ENCODE results near the gene PEX7.
"Not testable (repeated sequence)": the region's sequence is repeated elsewhere in the genome, so short reads cannot be mapped to it uniquely, and the experiment has no call there.

The PEX7 gene

DNA sequence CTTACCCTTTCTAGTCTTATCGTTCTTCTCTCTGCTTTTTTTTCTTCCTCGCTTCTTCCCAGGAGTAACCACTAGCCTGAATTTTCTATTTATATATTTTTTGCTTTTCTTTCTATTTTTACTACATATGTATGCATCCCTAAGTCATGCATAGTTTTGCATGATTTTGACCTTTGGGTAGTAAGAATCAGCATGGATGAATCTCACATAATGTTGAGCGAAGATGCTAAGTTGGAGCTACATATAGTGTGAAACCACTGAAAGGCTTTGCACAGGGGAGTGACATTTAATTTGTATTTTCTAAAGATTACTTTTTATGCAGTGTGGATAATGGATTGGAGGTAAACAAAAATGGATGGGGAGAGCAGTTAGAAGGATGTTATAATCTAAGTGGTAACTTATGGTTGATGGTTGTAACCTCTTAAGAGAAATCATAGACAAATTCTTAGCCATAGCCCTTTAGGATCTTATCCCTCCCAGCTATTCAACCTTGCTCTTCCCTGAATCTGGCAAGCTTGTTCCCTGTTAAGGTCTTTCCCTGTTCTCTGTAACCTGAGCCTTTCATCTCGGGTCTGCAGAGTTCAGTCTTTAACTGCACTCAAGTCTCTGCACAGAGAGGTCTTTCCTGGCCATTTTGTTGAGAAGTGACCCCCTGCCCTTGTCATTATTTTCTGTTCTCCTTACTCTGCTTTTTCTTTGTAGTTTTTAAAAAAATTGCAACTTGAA is 18.0 kb downstream of the PEX7 start:
- DNase-seq: no peak

GRCh38 chr6:136843210-136843609 is 20.8 kb downstream of the PEX7 start:
- no peak for DNase-seq

DNA sequence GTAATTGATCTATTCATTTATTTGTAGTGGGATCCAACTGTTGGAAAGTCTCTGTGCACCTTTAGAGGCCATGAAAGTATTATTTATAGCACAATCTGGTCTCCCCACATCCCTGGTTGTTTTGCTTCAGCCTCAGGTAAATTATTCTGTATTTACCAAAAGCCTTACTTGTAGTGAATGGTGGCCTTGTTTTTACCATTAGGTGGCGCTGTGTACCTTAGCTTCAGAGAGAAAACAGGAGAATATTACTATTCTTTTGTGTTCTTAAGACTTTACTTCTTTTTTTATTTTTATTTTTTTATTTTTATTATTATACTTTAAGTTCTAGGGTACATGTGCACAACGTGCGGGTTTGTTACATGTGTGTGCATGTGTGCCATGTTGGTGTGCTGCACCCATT is 23.7 kb downstream of the PEX7 start:
- peak in 8 of 56 donors; percentile 3 to 60 (median 14) for DNase-seq

DNA sequence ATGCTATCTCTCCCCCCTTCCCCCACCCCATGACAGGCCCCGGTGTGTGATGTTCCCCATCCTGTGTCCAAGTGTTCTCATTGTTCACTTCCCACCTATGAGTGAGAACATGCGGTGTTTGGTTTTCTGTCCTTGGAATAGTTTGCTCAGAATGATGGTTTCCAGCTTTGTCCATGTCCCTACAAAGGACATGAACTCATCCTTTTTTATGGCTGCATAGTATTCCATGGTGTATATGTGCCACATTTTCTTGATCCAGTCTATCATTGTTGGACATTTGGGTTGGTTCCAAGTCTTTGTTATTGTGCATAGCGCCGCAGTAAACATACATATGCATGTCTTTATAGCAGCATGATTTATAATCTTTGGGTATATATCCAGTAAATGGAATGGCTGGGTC is 24.1 kb downstream of the PEX7 start:
- not testable (repeated sequence) for DNase-seq

DNA sequence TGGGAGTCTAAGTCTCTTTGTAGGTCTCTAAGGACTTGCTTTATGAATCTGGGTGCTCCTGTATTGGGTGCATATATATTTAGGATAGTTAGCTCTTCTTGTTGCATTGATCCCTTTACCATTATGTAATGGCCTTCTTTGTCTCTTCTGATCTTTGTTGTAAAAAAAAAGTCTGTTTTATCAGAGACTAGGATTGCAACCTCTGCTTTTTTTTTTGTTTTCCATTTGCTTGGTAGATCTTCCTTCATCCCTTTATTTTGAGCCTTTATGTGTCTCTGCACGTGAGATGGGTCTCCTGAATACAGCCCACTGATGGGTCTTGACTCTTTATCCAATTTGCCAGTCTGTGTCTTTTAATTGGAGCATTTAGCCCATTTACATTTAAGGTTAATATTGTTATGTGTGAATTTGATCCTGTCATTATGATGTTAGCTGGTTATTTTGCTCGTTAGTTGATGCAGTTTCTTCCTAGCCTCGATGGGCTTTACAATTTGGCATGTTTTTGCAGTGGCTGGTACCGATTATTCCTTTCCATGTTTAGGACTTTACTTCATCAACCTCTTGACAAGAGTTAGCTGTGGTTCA is 27.7 kb downstream of the PEX7 start:
- not testable (repeated sequence) for DNase-seq

- no peak for DNase-seq
Observed at GRCh38 chr6:136859430-136859829, 37.0 kb downstream of the PEX7 start.

DNA sequence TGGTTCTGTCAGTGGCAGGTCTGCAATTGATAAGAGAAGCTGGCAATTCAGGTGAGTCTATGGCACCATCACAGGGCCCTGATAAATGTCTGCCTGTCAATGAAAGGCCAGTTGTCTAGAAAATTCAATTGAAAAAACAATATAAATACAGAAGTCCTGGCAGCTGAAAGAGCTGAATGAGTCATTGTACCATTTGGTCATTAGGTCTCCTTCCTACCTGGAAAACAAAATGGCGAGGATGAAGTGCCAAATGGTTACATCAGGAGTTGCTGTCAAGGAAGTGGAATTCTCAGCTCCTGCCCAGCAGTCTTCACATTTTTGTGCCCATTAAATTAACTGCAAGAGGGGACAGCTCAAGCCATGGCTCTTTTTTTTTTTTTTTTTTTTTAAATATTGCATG is 37.7 kb downstream of the PEX7 start:
- DNase-seq: no peak

GRCh38 chr6:136862662-136863061 is 40.3 kb downstream of the PEX7 start:
- DNase-seq: no peak

DNA sequence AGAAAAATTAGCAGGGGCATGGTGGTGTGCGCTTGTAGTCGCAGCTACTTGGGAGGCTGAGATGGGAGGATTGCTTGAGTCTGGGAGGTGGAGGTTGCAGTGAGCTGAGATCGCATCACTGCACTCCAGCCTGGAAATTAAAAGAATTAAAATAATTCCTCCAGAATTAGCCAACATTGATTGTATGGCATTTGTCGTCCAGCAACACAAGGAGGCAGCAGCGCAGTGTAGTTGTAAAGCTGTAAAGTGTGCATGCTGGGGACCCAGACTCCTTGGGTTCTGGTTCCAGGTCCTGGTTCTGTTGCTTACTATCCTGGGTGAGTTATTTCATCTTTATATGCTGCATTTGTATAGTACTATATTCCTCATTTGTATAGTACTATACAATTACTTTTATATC is 41.4 kb downstream of the PEX7 start:
- no peak for DNase-seq

- no peak for DNase-seq
Observed at GRCh38 chr6:136864676-136865075, 42.3 kb downstream of the PEX7 start.

GRCh38 chr6:136866872-136867416 is 44.6 kb downstream of the PEX7 start:
- no peak for DNase-seq

GRCh38 chr6:136869451-136869850 is 47.1 kb downstream of the PEX7 start:
- DNase-seq: no peak

GRCh38 chr6:136873748-136874147 is 51.4 kb downstream of the PEX7 start:
- DNase-seq: no peak

- not testable (repeated sequence) for DNase-seq
Observed at GRCh38 chr6:136876469-136876868, 54.1 kb downstream of the PEX7 start.

DNA sequence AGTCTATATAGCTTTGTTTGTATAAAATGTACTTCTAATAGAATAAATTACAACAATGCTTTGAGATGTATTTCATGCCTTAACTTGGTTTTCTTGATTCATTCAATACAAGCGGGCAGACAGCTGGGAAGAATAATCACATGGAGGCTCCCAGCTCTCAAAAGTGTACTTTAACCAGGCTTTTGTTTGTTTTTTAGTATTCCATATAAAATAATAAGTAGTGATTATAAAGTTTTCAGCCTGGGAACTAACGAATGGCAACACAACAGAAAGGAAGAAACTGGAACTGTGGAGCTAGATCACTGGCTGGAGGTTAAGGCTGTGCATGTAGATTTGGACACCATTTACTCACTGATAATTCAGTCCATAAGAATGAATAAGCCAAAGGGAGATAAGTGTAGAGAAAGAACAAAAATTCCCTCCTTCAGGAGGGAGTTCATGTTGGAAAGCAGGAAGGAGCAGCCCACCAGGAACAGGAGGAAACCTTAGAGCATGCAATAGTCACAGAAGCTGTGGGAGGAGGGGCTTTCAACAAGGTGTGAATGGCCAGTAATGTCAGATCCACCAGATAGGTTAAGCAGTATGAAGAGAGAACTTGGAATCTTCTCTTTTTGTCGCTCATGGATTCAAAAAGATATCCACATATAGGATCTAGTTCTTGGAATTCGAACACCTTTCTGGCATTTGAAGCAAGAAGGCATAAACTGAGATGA is 58.5 kb downstream of the PEX7 start:
- DNase-seq: no peak

DNA sequence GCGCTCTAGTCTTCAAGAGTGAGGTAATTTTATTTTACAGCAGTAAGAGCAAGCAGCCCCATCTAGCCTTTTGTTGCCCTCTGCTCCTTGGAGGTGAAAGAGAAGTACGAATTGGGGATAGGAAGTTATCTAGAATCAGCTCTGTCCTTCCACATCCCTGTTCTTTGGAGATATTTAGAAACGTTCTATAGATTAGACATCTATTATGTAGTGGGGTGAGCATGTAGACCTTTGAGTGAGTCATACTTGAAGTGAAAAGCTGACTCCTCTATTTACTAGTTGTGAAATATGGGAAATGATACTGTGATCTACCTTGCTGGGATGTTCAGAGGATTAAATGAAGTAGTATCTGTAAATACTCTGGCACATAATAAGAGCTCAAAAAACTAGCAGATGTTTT is 63.7 kb downstream of the PEX7 start:
- no peak for DNase-seq

GRCh38 chr6:136887953-136888352 is 65.6 kb downstream of the PEX7 start:
- no peak for DNase-seq

DNA sequence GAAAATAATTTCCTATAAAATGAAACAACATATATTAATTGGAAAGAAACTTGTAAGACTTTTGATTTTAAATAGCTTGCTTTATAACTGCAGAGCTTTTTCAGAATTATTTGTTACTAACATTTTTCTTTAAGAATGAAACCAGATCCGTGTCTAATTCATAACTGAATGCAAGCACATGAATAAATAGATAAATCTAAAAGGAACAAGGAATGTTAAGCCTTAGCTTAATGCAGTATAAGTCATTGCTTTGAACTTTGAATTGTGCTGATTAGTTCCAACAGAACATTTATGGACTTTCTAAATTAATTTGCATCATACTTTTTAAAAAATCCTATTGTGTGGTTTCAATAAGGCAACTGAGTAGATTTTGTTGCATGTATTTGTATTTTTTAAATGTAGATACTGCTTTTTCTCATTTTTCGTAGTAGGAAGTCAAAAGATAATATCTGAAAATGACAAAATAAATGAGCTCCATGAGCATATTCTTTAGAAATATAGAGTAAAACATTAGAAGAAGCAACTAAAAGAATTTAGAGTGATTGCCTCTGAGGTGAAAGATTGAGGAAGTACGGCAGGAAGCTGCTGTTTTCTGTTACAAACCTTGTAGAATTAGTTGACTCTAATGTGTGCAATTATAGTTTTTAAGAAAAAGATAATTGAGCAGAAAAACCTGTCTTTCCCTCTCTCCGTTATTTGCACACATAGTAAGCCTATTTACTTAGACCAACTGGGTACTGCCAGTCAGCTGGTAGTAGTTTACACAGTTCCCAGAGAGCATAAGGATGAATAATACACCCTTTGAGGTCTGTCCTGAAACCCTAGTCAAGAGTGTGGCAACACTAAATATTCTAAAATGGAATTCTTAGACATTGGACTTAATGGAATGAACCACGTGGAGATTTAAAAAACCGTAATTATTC is 67.1 kb downstream of the PEX7 start:
- DNase-seq: no peak

- no peak for DNase-seq
Observed at GRCh38 chr6:136890194-136890839, 67.9 kb downstream of the PEX7 start.

GRCh38 chr6:136890986-136891385 is 68.6 kb downstream of the PEX7 start:
- DNase-seq: no peak

DNA sequence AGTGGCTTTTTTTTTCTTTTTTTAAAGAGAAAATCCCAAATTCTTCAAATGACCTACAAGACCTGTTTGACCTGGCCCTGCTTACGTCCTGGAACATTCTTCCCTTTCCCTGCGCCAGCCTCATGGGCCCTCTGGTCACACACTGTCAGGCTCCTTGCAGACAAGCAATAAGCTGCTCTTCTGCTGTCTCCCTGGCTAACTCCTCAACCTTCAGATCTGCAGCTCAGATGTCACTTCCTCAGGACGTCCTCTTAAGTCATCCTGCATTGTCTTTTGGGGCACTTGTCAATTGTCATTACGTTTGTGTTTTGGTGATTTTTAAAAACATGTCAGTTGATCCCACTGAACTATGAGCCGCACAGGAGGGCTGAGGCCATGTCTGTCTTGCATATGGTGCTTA is 70.8 kb downstream of the PEX7 start:
- no peak for DNase-seq
